RPMI8226 (cell line): ENCODE measurements around the gene OR2T10.
"Not testable (repeated sequence)": the region's sequence is repeated elsewhere in the genome, so short reads cannot be mapped to it uniquely, and the experiment has no call there.

ENCODE experiments used
- DNase-seq: peaks from one replicate; pipeline ENCODE4 v3.0.0-alpha.2; 2015

The OR2T10 gene

GRCh38 chr1:248597589-248597988, at the start of gene OR2T10:
Gene OR2T10 (minus strand): TSS chr1:248597700. CDS start chr1:248593768, 3,932 bp downstream.
- no peak for DNase-seq

- DNase-seq = not testable (repeated sequence)
These were observed 47.7 kb upstream of the OR2T10 start, which contains the start of gene OR2T35 for GRCh38 chr1:248645178-248645577. Gene OR2T35 (minus strand): TSS chr1:248645278. CDS start chr1:248639258, 6,020 bp downstream.

GRCh38 chr1:248642971-248643651, 45.6 kb upstream of the OR2T10 start:
- not testable (repeated sequence) for DNase-seq

DNA sequence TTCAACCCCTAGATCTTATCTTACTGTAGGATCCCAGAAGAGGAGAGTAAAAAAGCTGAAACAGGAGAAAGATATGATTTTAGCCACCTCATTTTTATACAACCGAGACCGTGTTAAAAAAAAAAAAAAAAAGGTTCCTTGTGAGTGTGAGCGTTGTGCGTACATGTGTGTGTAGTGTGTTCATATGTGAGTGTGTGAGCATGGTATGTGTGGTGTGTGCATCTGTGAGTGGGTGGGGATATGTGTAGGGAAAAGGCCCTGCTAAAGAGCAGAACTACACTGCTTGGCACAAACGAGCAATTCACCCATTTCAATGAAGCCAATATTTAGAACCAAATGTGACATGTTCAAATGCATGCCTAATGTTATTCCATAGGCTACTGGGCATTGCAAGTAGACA, 44.1 kb upstream of the OR2T10 start:
- DNase-seq = not testable (repeated sequence)

- not testable (repeated sequence) for DNase-seq
These were observed 43.4 kb upstream of the OR2T10 start for GRCh38 chr1:248640906-248641305.

GRCh38 chr1:248639652-248640051, 42.2 kb upstream of the OR2T10 start:
- DNase-seq = not testable (repeated sequence)

GRCh38 chr1:248636612-248637011, 39.1 kb upstream of the OR2T10 start:
- not testable (repeated sequence) for DNase-seq

DNA sequence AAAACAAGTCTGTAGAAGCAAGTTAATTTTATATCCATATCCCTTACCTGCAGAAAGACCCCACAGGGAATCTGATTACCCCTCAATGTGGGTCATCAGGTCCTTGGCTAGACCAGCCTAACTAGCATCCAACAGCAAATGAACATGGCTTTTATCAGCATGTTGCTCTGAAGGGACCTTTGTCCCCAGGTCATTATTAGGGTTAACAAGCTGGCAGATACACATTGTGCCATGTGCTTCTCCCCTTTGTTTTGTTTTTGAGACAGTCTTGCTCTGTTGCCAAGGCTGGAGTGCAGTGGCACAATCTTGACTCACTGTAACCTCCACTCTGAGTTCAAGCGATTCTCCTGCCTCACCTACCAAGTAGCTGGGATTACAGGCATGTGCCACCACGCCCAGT, 37.5 kb upstream of the OR2T10 start, which contains the start of gene OR2T11:
OR2T11 (minus strand) TSS at position 101 of the 400 bp plus-strand sequence. CDS start 7,963 bp downstream, outside the sequence.
- not testable (repeated sequence) for DNase-seq

DNA sequence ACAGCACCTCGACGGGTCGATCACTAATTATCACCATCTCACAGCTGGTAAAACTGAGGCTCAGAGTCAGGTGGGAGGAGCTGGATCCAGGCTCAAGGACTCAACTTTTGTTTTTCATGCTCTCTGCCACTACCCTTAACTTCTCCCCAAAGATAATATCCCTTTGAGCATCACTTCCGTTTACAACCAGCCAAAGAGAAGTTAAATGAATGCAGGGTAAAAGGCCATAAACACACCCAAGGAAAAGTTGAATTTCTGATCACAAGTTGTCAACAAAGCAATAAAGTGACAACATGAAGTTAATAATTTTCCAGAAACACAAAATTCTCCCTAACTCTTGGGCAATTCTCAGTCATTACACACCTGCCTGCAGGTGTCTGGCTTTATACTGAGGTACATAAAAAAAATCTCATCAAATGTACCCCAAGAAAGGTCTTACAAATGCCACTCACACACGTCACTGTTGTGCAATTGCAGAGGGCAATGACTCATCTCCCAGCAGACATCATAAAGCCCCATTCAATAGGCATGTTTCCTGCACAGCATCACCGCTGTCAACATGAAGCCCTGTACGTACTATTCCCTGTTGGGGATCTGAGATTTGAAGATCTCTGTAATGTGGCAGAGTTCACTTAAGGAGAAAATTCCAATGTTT, 34.0 kb upstream of the OR2T10 start:
- no peak for DNase-seq

DNA sequence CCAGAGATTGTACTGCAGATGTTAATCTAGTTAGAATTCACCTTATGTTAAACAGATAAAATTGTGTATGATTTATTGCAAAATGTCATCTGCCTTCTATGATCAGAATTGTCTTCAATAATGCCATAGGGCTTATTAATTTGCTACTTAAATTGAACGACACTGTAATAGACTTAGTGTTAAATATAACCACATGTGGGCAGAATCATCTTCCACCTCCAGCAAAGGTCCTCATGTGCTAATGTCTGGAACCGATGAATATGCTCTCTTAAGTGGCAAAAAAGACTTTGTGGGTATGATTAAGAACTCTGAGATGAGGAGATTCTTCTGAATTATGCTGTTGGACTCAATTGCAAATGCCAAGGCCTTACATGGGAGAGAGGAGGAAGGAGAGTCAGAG, 33.1 kb upstream of the OR2T10 start:
- no peak for DNase-seq

DNA sequence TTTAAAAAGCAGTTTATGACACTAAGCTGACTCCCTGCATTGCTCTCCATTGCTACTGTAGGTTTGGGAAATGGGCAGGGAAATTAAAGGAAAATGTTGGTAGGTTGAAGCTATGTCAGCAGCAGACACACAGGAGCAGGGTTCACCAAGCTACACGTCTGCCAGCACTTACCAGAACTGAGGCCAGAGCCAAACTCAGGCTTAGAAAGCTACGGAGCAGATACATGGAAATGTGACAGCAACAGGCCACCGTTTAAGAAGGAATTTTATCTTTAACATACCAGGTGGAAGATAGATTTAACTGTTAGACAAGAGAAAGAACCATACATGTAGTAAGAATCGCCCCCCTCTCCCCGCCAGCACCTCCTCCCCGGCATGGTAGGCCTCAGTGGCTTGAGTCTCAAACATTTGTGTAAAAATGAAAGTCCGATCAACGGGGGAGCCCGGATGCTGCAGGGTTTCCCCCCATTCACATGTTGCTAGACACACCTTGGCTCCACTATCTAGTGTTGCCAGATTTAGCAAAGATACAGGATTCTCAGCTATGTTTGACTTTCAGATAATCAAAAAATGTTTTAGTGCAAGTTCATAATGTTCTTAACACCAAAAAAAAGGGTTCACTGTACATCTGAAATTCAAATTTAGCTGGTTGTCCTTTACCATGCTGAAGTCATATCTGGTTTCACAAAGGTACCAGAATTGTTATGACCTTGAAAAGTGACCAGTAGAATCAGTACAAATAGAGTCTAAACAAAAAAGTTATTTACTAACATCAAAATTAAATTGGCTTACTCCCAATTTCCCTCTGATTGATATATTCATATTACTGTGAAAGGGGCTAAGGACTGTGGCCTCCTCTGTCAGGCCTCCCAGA, 30.7 kb upstream of the OR2T10 start:
- no peak for DNase-seq

GRCh38 chr1:248625971-248626370, 28.5 kb upstream of the OR2T10 start:
- DNase-seq = no peak

DNA sequence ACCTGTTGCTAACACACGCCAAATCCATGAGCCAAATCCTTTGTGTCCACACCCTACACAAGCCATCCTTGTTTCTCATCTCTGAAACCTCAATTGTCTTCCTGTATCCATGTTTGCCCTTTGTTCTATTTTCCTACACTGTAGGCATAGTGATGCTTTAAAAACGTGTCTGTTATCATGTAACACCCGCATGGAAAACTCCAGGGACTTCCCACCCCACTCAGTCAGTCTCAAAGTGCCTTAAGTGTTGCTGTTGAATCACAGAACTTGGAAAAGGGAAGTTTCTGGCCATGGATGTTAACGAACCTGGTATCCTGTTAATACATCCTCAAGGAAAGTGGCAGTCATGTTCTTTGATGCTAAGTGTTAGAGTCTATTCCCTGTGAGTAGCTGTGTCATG, 27.7 kb upstream of the OR2T10 start:
- DNase-seq = no peak

- DNase-seq = no peak
These were observed 25.1 kb upstream of the OR2T10 start for GRCh38 chr1:248622570-248623001.

DNA sequence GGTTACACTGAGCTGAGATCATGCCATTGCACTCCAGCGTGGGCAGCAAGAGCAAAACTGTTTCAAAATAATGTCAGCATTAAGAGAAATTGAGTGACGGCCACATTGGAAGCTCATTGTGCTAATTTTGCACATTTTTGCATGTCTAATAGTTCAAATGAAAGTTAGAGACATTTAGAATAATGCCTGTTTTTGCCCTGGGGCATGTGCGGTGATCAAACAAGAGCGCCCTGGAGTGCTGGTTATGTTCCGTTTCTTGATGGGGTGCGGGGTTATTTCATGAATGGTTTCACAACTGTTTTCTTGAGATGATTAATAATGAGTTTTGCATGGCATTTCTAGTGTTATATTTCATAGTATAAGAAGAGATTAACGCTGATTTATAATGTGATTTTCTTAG, 24.3 kb upstream of the OR2T10 start:
- DNase-seq = no peak

DNA sequence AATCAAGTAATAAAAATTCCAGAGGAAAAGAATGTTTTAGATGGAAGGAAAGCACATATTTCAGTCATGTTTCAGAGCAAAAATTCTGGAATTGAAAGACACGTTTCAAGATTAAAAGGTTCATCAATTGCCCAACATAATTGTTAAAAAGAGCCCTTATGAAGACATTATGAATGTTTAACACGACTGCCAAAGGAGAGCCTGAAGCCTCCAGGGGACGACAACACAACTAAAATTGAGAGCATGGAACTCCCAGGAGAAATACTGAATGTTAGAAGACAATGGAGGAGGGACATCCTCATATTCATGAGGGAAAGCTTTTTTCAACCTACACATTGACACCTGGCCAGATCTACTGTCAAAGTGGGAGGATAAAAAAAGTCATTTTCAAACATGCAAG, 21.4 kb upstream of the OR2T10 start:
- DNase-seq = no peak

- no peak for DNase-seq
These were observed 20.6 kb upstream of the OR2T10 start for GRCh38 chr1:248618119-248618518.

DNA sequence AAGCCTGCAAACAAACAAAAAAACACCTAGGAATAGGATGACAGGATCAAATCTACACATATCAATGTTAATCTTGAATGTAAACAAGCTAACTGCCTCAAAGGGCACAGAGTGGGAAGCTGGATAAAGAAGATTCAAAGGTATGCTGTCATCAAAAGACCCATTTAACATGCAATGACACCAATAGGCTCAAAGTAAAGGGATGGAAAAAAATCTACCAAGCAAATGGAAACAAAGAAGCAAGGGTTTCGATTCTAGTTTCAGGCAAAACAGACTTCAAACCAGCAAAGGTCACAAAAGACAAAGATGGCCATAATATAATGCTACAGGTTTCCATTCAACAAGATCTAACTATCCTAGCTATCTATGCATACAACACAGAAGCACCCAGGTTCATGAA, 16.2 kb upstream of the OR2T10 start:
- no peak for DNase-seq

DNA sequence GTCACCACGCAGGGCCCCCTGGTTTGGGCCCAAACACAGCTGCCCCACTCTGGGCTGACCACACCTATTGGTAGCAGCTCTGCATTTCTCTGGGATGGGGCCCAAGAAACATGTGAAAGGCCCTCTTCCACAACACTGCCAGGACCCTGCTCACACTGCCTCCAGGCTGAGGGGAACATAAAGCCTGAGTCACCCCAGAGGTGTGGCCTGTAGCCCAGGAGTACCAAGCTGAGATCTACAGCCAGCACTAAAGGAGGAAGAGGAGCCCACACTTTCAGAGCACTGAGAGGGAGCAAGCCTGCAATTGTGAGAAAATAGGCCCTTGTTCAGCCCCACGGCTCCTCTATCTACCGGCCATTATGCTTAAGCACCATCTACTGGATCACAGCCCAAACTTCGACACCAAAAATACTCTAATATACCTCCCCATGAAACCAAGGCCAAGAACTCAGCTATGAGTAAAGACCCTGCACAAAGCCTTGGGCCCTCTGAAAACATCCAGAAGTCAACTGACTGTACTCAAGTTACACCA, 14.4 kb upstream of the OR2T10 start:
- no peak for DNase-seq

GRCh38 chr1:248610301-248610700, 12.8 kb upstream of the OR2T10 start:
- DNase-seq = no peak

DNA sequence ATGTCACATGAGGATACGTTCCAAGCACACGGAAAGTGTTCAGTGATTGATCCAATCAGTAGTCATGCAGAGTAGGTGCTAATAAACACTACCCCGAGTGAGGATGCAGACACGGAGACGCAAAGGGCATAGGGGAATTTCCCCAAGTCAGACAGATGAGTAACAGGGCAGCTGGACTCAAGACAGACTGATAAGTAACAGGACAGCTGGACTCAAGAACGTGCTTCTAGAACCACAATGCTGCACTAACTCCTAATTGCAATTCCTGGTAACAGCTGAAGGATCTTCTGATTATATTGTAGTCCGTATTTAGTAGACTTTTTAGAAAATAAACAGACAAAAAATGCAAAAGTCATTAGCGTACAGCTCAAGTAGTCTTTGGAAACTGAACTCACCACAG, 1.9 kb upstream of the OR2T10 start:
- no peak for DNase-seq

- DNase-seq = no peak
These were observed 885 bp downstream of the OR2T10 start for GRCh38 chr1:248596615-248597014.

- no peak for DNase-seq
These were observed 4.3 kb downstream of the OR2T10 start for GRCh38 chr1:248593226-248593625.
